SK-N-SH (cell line): Measurements from ENCODE around the gene USO1. TPM values are rescaled to one million over a fixed set of nuclear protein-coding genes. Genes with fewer than 3 reads are reported as not detected.

Experiments
- CTCF ChIA-PET: fragments of 300-600, 350-600 bp; formaldehyde crosslinking; extraction: SDS; loops from one replicate; lab custom pipeline; 2021; lab: Yijun Ruan, JAX
- POLR2A ChIA-PET: fragments of 350-600 bp; sonication (Branson Sonifier 250); formaldehyde crosslinking; extraction: SDS; loops from one replicate; lab custom pipeline; 2020; ENCODE audit warnings: antibody characterized with exemption, inconsistent platforms; lab: Yijun Ruan, JAX
- DNase-seq: peaks from one replicate; pipeline ENCODE4 v3.0.0; 2012
- H2AFZ ChIP-seq: fragments of 200-600 bp; sonication (generic); 2 replicates; pipeline ENCODE4 v1.8.1; 2016; ENCODE audit warnings: antibody characterized with exemption, mild to moderate bottlenecking, low read depth
- H3F3A ChIP-seq: fragments of 200-600 bp; sonication (generic); replicated peaks from 2 replicates; pipeline ENCODE3; 2016; ENCODE audit warnings: antibody characterized with exemption, mild to moderate bottlenecking; ENCODE audit not compliant: insufficient read depth
- H3K27ac ChIP-seq, 2 experiments: fragments of 200-500 bp in 1 of 2; fragments of 200-600 bp in 1 of 2; sonication (Bioruptor generic) in 1 of 2; sonication (generic), shearing (Covaris generic) in 1 of 2; 2 replicates each; pipeline versions ENCODE4 v1.5.1 to v1.6.1; 2014 to 2016; ENCODE audit warnings: low read depth in 2 of 2, inconsistent platforms in 1 of 2, low read length in 1 of 2, mild to moderate bottlenecking in 1 of 2, mixed read lengths in 1 of 2
- H3K27me3 ChIP-seq: fragments of 200-600 bp; sonication (generic), shearing (Covaris generic); 2 replicates; pipeline ENCODE4 v1.6.1; 2016; ENCODE audit warnings: mixed run types; ENCODE audit not compliant: insufficient read depth
- H3K36me3 ChIP-seq, 2 experiments: fragments of 200-500 bp in 1 of 2; fragments of 200-600 bp in 1 of 2; sonication (Bioruptor generic) in 1 of 2; sonication (generic) in 1 of 2; replicated peaks in 1 of 2; 2 replicates each; pipeline versions ENCODE3 to v1.5.1; 2014 to 2016; ENCODE audit warnings: low read length in 1 of 2, mild to moderate bottlenecking in 1 of 2; ENCODE audit not compliant: insufficient read depth in 2 of 2, control insufficient read depth in 1 of 2
- H3K4me1 ChIP-seq, 2 experiments: fragments of 200-500 bp in 1 of 2; fragments of 200-600 bp in 1 of 2; sonication (Bioruptor generic) in 1 of 2; sonication (generic), shearing (Covaris generic) in 1 of 2; 2 replicates each; pipeline versions ENCODE4 v1.5.1 to v1.6.1; 2014 to 2016; ENCODE audit warnings: low read depth in 1 of 2, low read length in 1 of 2, mixed run types in 1 of 2; ENCODE audit not compliant: insufficient read depth in 2 of 2, control insufficient read depth in 1 of 2
- H3K4me2 ChIP-seq: fragments of 200-600 bp; sonication (generic), shearing (Covaris generic); 2 replicates; pipeline ENCODE4 v1.6.1; 2017; ENCODE audit warnings: mixed run types
- H3K4me3 ChIP-seq, 2 experiments: fragments of 200-500 bp in 1 of 2; fragments of 200-600 bp in 1 of 2; sonication (Bioruptor generic) in 1 of 2; sonication (generic), shearing (Covaris generic) in 1 of 2; 2 replicates each; pipeline versions ENCODE4 v1.5.1 to v1.8.1; 2014 to 2016; ENCODE audit warnings: low read depth in 2 of 2, inconsistent platforms in 1 of 2, low read length in 1 of 2, mild to moderate bottlenecking in 1 of 2, mixed read lengths in 1 of 2, moderate library complexity in 1 of 2
- H3K79me2 ChIP-seq: fragments of 200-600 bp; sonication (generic); 2 replicates; pipeline ENCODE4 v1.8.1; 2017; ENCODE audit warnings: mild to moderate bottlenecking; ENCODE audit not compliant: insufficient read depth
- H3K9ac ChIP-seq: fragments of 200-600 bp; sonication (generic); 2 replicates; pipeline ENCODE4 v1.6.1; 2017; ENCODE audit warnings: mixed run types
- H3K9me2 ChIP-seq: fragments of 200-600 bp; sonication (generic); 2 replicates; pipeline ENCODE4 v1.6.1; 2017; ENCODE audit warnings: mixed run types
- H3K9me3 ChIP-seq: fragments of 200-600 bp; sonication (generic); 2 replicates; pipeline ENCODE4 v1.6.1; 2017; ENCODE audit warnings: mixed run types, mild to moderate bottlenecking, moderate library complexity
- H4K20me1 ChIP-seq: fragments of 200-600 bp; sonication (generic); 2 replicates; pipeline ENCODE4 v1.6.1; 2017; ENCODE audit warnings: mild to moderate bottlenecking, mixed run types; ENCODE audit not compliant: insufficient read depth
- FOSL2 ChIP-seq: IDR thresholded peaks from 2 replicates; pipeline ENCODE4 v1.4.0; 2012; ENCODE audit warnings: low read depth, mild to moderate bottlenecking, moderate library complexity, borderline replicate concordance
- FOXM1 ChIP-seq: IDR thresholded peaks from 2 replicates; pipeline ENCODE4 v1.4.0; 2012; ENCODE audit warnings: low read depth, mild to moderate bottlenecking
- JUND ChIP-seq: IDR thresholded peaks from 2 replicates; pipeline ENCODE4 v1.4.0; 2012
- MEF2A ChIP-seq: IDR thresholded peaks from 2 replicates; pipeline ENCODE4 v1.4.0; 2012; ENCODE audit warnings: low read depth, borderline replicate concordance
- NFIC ChIP-seq: IDR thresholded peaks from 2 replicates; pipeline ENCODE4 v1.4.0; 2012; ENCODE audit warnings: borderline replicate concordance
- NRF1 ChIP-seq: IDR thresholded peaks from 2 replicates; pipeline ENCODE4 v1.6.1; 2012; ENCODE audit warnings: low read depth, mild to moderate bottlenecking, low read length
- POLR2AphosphoS5 ChIP-seq: IDR thresholded peaks from 2 replicates; pipeline ENCODE4 v1.6.1; 2012; ENCODE audit warnings: low read depth, low read length
- RAD21 ChIP-seq: IDR thresholded peaks from 2 replicates; pipeline ENCODE4 v1.6.1; 2012; ENCODE audit warnings: mild to moderate bottlenecking, low read length
- RCOR1 ChIP-seq: fragments of 150-350 bp; IDR thresholded peaks from 2 replicates; pipeline ENCODE4 v1.6.1; 2017; ENCODE audit warnings: antibody characterized with exemption, low read length
- RFX5 ChIP-seq: IDR thresholded peaks from 2 replicates; pipeline ENCODE4 v1.6.1; 2012; ENCODE audit warnings: mild to moderate bottlenecking, improper control_type of control experiment, low read length
- SIN3A ChIP-seq: IDR thresholded peaks from 2 replicates; pipeline ENCODE4 v1.6.1; 2012; ENCODE audit warnings: low read depth, mild to moderate bottlenecking, low read length, moderate library complexity, borderline replicate concordance
- TCF12 ChIP-seq: IDR thresholded peaks from 2 replicates; pipeline ENCODE4 v1.4.0; 2012
- WGBS: methylation state at CpG from one replicate; pipeline ENCODE4 v1.1.6; 2017; ENCODE audit warnings: low lambda C conversion rate; 5-methylcytosine and 5-hydroxymethylcytosine counted together
- polyA plus RNA-seq, 3 experiments: library from polyadenylated mRNA; depleted of rRNA; stranded (reverse); fragments of >200 nt; gene quantifications; 2 replicates each; pipeline ENCODE4 v1.2.3, GENCODE V29; 2012
- TF ChIP-seq, protein P1 (sequence below): fragments of 150-350 bp; IDR thresholded peaks from 2 replicates; pipeline ENCODE4 v1.6.1; 2017; ENCODE audit warnings: antibody characterized with exemption, low read length, low read depth, borderline replicate concordance
- TF ChIP-seq, protein P2 (sequence below): IDR thresholded peaks from 2 replicates; pipeline ENCODE4; 2012
- TF ChIP-seq, protein P3 (sequence below): IDR thresholded peaks from 2 replicates; pipeline ENCODE4 v1.4.0; 2012; ENCODE audit warnings: low read depth, borderline replicate concordance
- TF ChIP-seq, protein P4 (sequence below): IDR thresholded peaks from 2 replicates; pipeline ENCODE4 v1.6.1; 2012; ENCODE audit warnings: mild to moderate bottlenecking, low read depth, low read length, moderate library complexity

USO1 gene
- polyA plus RNA-seq, 1 of the 3 experiments (the other 2 are of a cell fraction): 25.6 TPM

DNA sequence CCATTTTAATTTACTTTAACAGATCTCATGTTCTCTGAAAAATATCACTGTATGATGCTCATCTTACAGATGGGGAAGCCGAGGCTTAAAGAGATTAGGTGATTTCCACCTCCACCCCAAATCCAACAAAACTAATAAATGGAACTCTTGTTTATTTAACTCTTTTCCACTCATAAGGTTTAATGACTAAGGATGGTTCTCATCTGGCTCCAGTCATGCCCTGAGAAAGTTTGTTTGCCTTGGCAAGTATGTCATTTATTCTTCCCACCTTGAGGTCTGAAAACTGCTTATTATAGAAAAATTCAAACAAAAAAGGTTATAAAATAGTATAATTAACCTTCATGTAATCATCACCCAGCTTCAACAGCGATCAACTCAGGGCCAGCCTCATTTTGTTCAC lies 121.6 kb downstream of the USO1 start:
- Histone ChIP-seq H3K27ac (no peak overlapping the region), H3K9me2 (no peaks in the 10 kb centered on the region), H3K36me3 (no peaks in the 10 kb centered on the region), H3K4me2 (no peak overlapping the region), H3K9ac (no peak overlapping the region), H3K4me1 (no peaks in the 10 kb centered on the region), H4K20me1 (no peaks in the 10 kb centered on the region), H3K27me3 (no peaks in the 10 kb centered on the region), H3K4me3 (no peak overlapping the region), H2AFZ (no peak overlapping the region; the same call in 1 of the 2 replicates), H3F3A (no peaks in the 10 kb centered on the region), H3K79me2 (no peaks in the 10 kb centered on the region), H3K9me3 (no peaks in the 10 kb centered on the region)
- no peak for TF ChIP-seq RAD21
- no peak for TF ChIP-seq NRF1
- no peak for TF ChIP-seq SIN3A
- TF ChIP-seq, protein P1, sequence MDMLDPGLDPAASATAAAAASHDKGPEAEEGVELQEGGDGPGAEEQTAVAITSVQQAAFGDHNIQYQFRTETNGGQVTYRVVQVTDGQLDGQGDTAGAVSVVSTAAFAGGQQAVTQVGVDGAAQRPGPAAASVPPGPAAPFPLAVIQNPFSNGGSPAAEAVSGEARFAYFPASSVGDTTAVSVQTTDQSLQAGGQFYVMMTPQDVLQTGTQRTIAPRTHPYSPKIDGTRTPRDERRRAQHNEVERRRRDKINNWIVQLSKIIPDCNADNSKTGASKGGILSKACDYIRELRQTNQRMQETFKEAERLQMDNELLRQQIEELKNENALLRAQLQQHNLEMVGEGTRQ: no peak
- no peak for TF ChIP-seq NFIC
- TF ChIP-seq JUND: no peak
- no peak for TF ChIP-seq TCF12
- TF ChIP-seq FOSL2: no peak
- TF ChIP-seq, protein P2, sequence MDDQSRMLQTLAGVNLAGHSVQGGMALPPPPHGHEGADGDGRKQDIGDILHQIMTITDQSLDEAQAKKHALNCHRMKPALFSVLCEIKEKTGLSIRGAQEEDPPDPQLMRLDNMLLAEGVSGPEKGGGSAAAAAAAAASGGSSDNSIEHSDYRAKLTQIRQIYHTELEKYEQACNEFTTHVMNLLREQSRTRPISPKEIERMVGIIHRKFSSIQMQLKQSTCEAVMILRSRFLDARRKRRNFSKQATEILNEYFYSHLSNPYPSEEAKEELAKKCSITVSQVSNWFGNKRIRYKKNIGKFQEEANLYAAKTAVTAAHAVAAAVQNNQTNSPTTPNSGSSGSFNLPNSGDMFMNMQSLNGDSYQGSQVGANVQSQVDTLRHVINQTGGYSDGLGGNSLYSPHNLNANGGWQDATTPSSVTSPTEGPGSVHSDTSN: no peak
- TF ChIP-seq MEF2A: no peak
- TF ChIP-seq FOXM1: no peak
- TF ChIP-seq RFX5: no peak
- TF ChIP-seq POLR2AphosphoS5: no peak
- TF ChIP-seq RCOR1: no peak
- TF ChIP-seq, protein P3, sequence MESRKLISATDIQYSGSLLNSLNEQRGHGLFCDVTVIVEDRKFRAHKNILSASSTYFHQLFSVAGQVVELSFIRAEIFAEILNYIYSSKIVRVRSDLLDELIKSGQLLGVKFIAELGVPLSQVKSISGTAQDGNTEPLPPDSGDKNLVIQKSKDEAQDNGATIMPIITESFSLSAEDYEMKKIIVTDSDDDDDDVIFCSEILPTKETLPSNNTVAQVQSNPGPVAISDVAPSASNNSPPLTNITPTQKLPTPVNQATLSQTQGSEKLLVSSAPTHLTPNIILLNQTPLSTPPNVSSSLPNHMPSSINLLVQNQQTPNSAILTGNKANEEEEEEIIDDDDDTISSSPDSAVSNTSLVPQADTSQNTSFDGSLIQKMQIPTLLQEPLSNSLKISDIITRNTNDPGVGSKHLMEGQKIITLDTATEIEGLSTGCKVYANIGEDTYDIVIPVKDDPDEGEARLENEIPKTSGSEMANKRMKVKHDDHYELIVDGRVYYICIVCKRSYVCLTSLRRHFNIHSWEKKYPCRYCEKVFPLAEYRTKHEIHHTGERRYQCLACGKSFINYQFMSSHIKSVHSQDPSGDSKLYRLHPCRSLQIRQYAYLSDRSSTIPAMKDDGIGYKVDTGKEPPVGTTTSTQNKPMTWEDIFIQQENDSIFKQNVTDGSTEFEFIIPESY: no peak
- TF ChIP-seq, protein P4, sequence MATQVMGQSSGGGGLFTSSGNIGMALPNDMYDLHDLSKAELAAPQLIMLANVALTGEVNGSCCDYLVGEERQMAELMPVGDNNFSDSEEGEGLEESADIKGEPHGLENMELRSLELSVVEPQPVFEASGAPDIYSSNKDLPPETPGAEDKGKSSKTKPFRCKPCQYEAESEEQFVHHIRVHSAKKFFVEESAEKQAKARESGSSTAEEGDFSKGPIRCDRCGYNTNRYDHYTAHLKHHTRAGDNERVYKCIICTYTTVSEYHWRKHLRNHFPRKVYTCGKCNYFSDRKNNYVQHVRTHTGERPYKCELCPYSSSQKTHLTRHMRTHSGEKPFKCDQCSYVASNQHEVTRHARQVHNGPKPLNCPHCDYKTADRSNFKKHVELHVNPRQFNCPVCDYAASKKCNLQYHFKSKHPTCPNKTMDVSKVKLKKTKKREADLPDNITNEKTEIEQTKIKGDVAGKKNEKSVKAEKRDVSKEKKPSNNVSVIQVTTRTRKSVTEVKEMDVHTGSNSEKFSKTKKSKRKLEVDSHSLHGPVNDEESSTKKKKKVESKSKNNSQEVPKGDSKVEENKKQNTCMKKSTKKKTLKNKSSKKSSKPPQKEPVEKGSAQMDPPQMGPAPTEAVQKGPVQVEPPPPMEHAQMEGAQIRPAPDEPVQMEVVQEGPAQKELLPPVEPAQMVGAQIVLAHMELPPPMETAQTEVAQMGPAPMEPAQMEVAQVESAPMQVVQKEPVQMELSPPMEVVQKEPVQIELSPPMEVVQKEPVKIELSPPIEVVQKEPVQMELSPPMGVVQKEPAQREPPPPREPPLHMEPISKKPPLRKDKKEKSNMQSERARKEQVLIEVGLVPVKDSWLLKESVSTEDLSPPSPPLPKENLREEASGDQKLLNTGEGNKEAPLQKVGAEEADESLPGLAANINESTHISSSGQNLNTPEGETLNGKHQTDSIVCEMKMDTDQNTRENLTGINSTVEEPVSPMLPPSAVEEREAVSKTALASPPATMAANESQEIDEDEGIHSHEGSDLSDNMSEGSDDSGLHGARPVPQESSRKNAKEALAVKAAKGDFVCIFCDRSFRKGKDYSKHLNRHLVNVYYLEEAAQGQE: no peak
- POLR2A ChIA-PET: no interaction called here
- DNase-seq: no peak
- CTCF ChIA-PET: interaction anchor here (0.6 kb wide), 1 partner anchor 150 kb away, joined by 3 read pairs; no protein-coding TSS in a partner anchor
- WGBS: 79% methylated on average over 2 of the region's 2 CpGs
